ENCODE measurements around the gene GMDS.

Gene GMDS

DNA sequence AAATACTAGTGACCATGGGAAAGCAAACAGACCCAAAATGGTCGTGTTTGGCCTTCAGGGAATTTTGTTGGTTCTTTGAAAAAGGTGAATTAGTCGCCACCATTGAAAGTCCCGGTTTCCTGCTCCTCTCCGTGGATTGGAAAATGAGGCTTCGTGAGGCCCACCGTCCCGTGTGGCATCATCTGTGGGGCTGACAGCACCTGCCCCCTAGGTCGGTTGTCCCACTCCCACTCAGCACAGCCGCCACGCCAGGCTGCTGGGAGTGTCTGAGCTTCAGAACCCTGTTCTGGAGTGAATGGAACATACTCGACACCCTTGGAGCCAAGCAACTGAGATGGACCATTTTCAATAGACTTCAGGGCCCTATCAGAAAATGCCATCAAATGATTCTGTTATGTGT is 668.7 kb downstream of the GMDS start:
- H4K20me1 ChIP-seq (ENCODE audit: insufficient read depth, low read length): no peaks in the 10 kb centered on the region
- H3K9me3 ChIP-seq (ENCODE audit: insufficient read depth, low read length): no peaks in the 10 kb centered on the region
- no peak overlapping the region for H3K9ac ChIP-seq (ENCODE audit: low read length)
- no peaks in the 10 kb centered on the region for H3K36me3 ChIP-seq (replicated peaks; ENCODE audit: low read depth, low read length)
- no peak overlapping the region for H3K27ac ChIP-seq (ENCODE audit: low read length)
- no peak overlapping the region for H3K4me2 ChIP-seq (ENCODE audit: low read length)
- H2AFZ ChIP-seq (ENCODE audit: low read depth, low read length): no peak overlapping the region
- H3K4me1 ChIP-seq (ENCODE audit: low read length): no peaks in the 10 kb centered on the region
- H3K27me3 ChIP-seq (ENCODE audit: low read depth, low read length): no peaks in the 10 kb centered on the region
- H3K79me2 ChIP-seq (ENCODE audit: low read length): no peaks in the 10 kb centered on the region
- TF ChIP-seq CTCF (IDR thresholded peaks at IDR 0.05; ENCODE audit: low read depth, low read length): no peak
- no peak for TF ChIP-seq EZH2phosphoT487 (IDR thresholded peaks at IDR 0.05; ENCODE audit: low read depth)
- H3K4me3 ChIP-seq (ENCODE audit: low read length): no peak overlapping the region

- Histone ChIP-seq H3K27ac (ENCODE audit: low read length) (no peak overlapping the region), H3K36me3 (replicated peaks; ENCODE audit: low read depth, low read length) (no peaks in the 10 kb centered on the region), H3K4me2 (ENCODE audit: low read length) (no peak overlapping the region), H3K4me1 (ENCODE audit: low read length) (no peaks in the 10 kb centered on the region), H3K79me2 (ENCODE audit: low read length) (no peaks in the 10 kb centered on the region), H3K4me3 (ENCODE audit: low read length) (no peak overlapping the region), H2AFZ (ENCODE audit: low read depth, low read length) (no peak overlapping the region), H3K27me3 (ENCODE audit: low read depth, low read length) (no peaks in the 10 kb centered on the region), H3K9ac (ENCODE audit: low read length) (no peak overlapping the region), H3K9me3 (ENCODE audit: insufficient read depth, low read length) (no peaks in the 10 kb centered on the region), H4K20me1 (ENCODE audit: insufficient read depth, low read length) (no peaks in the 10 kb centered on the region)
- TF ChIP-seq CTCF (IDR thresholded peaks at IDR 0.05; ENCODE audit: low read depth, low read length): no peak
- no peak for TF ChIP-seq EZH2phosphoT487 (IDR thresholded peaks at IDR 0.05; ENCODE audit: low read depth)
Observed at GRCh38 chr6:1576166-1576565, 669.2 kb downstream of the GMDS start.

DNA sequence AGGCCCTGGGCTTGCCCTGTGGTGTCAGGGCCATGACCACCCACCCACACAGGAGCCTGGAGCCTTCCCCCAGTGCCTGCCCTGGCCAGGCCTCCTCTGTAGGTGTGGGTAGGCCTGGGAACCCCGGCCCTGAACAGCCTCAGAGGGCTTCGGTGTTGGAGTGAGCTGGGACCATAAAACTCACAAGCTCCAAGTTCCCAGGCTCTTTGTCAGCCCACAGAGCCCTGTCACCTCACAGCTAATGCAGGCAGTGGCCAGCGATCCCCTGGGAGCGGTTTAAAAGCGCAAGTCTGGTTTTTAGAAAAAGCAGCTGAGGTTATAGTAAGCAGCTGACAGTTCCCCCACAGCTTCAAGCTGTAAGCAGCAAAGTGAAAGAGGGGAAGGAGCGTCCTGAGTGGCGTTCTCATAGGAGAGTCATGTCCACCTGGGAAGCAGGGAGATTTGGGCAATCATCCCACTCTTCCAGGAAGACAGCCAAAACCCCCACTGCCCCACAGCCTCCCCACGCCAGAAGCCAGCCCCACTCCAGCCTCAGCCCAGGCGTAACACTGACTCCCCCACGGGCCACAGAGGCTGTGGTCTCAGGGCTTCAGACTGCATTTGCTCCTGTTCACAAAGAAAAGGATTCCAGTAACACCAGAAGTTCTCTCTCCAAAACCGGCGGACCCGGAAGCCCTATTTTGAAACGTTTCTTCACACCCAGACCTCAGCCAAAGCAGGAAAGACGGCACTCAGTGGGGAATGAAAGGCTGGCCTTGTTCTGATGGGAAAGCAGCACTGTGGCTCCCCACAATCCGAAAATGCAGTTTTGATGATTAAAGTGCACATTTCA is 670.0 kb downstream of the GMDS start:
- no peak overlapping the region for H3K4me3 ChIP-seq (ENCODE audit: low read length)
- no peaks in the 10 kb centered on the region for H3K36me3 ChIP-seq (replicated peaks; ENCODE audit: low read depth, low read length)
- no peak overlapping the region for H3K27ac ChIP-seq (ENCODE audit: low read length)
- H3K9ac ChIP-seq (ENCODE audit: low read length): no peak overlapping the region
- no peaks in the 10 kb centered on the region for H3K27me3 ChIP-seq (ENCODE audit: low read depth, low read length)
- no peaks in the 10 kb centered on the region for H4K20me1 ChIP-seq (ENCODE audit: insufficient read depth, low read length)
- TF ChIP-seq EZH2phosphoT487 (IDR thresholded peaks at IDR 0.05; ENCODE audit: low read depth) (no peak), CTCF (IDR thresholded peaks at IDR 0.05; ENCODE audit: low read depth, low read length) (no peak)
- H3K79me2 ChIP-seq (ENCODE audit: low read length): no peaks in the 10 kb centered on the region
- no peak overlapping the region for H3K4me2 ChIP-seq (ENCODE audit: low read length)
- H3K9me3 ChIP-seq (ENCODE audit: insufficient read depth, low read length): no peaks in the 10 kb centered on the region
- no peaks in the 10 kb centered on the region for H3K4me1 ChIP-seq (ENCODE audit: low read length)
- H2AFZ ChIP-seq (ENCODE audit: low read depth, low read length): no peak overlapping the region

DNA sequence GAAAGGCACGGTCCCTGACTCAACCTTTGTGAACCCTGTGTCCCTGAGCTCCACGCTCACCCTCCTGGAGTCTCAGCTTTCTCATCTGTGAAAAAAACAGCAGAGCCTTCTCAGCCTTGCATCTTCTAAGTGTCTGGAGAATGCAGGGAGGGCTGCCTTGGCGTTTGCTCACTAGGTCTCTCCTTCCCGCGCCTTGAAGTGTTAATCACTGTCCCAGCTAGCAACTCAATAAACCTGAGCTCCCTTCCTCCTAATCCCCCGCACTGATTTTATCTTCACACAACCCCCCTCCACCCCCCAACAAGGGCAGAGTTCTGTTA is 670.6 kb downstream of the GMDS start:
- no peaks in the 10 kb centered on the region for H3K4me1 ChIP-seq (ENCODE audit: low read length)
- H4K20me1 ChIP-seq (ENCODE audit: insufficient read depth, low read length): no peaks in the 10 kb centered on the region
- H3K27me3 ChIP-seq (ENCODE audit: low read depth, low read length): no peaks in the 10 kb centered on the region
- no peak overlapping the region for H3K4me2 ChIP-seq (ENCODE audit: low read length)
- no peak overlapping the region for H3K4me3 ChIP-seq (ENCODE audit: low read length)
- no peaks in the 10 kb centered on the region for H3K9me3 ChIP-seq (ENCODE audit: insufficient read depth, low read length)
- no peaks in the 10 kb centered on the region for H3K79me2 ChIP-seq (ENCODE audit: low read length)
- TF ChIP-seq EZH2phosphoT487 (IDR thresholded peaks at IDR 0.05; ENCODE audit: low read depth) (no peak), CTCF (IDR thresholded peaks at IDR 0.05; ENCODE audit: low read depth, low read length) (no peak)
- no peak overlapping the region for H3K9ac ChIP-seq (ENCODE audit: low read length)
- no peak overlapping the region for H2AFZ ChIP-seq (ENCODE audit: low read depth, low read length)
- H3K27ac ChIP-seq (ENCODE audit: low read length): no peak overlapping the region
- no peaks in the 10 kb centered on the region for H3K36me3 ChIP-seq (replicated peaks; ENCODE audit: low read depth, low read length)

Data from OCI-LY3 (cell line).